Upper lobe of left lung (tissue), 6 donors: ENCODE measurements around the gene HERC4. TPM values are rescaled to one million over a fixed set of nuclear protein-coding genes. Genes with fewer than 3 reads are reported as not detected.

Source experiments
- ATAC-seq, 2 donors: fragments of 200-7000 bp; cut with Tn5 transposase; one replicate each; pipeline ENCODE4 v1.9.1; 2022; ENCODE audit warnings: mild to moderate bottlenecking in 2 of 2, moderate library complexity in 2 of 2; ENCODE audit not compliant: low FRiP score in 2 of 2
- DNase-seq, 2 donors: peaks; one replicate each; pipeline ENCODE4 v3.0.0-alpha.2; 2019 to 2020
- H3K27ac ChIP-seq, 4 donors: fragments of 200-600 bp; sonication (generic); one replicate each; pipeline ENCODE4 v1.5.1; 2016 to 2019
- H3K27me3 ChIP-seq, 4 donors: fragments of 200-600 bp; sonication (generic); one replicate each; pipeline ENCODE4 v1.5.1; 2017 to 2019
- H3K36me3 ChIP-seq, 4 donors: fragments of 200-600 bp; sonication (generic); one replicate each; pipeline ENCODE4 v1.5.1; 2016 to 2019
- H3K4me1 ChIP-seq, 4 donors: fragments of 200-600 bp; sonication (generic); one replicate each; pipeline ENCODE4 v1.5.1; 2018 to 2019
- H3K4me3 ChIP-seq, 4 donors: fragments of 200-600 bp; sonication (generic); one replicate each; pipeline ENCODE4 v1.5.1; 2017 to 2019; ENCODE audit warnings: mild to moderate bottlenecking in 2 of 4, moderate library complexity in 1 of 4
- H3K9me3 ChIP-seq, 4 donors: fragments of 200-600 bp; sonication (generic); one replicate each; pipeline ENCODE4 v1.5.1; 2018 to 2019
- CTCF ChIP-seq, 6 experiments: fragments of 450-650 bp in 4 of 6; fragments of 200-600 bp in 2 of 6; sonication (generic) in 2 of 6; IDR thresholded peaks; one replicate each; pipeline ENCODE4 v1.5.1; 2016 to 2019; ENCODE audit warnings: antibody characterized with exemption in 6 of 6
- EP300 ChIP-seq, 4 donors: sonication (generic); formaldehyde crosslinking; IDR thresholded peaks; one replicate each; pipeline ENCODE4 v1.5.1; 2017; ENCODE audit warnings: antibody characterized with exemption in 4 of 4, control low read depth in 2 of 4
- POLR2A ChIP-seq, 4 donors: fragments of 450-650 bp; IDR thresholded peaks; one replicate each; pipeline ENCODE4 v1.5.1; 2016 to 2017; ENCODE audit warnings: antibody characterized with exemption in 4 of 4, mild to moderate bottlenecking in 2 of 4
- POLR2AphosphoS5 ChIP-seq, 2 donors: sonication (generic); formaldehyde crosslinking; IDR thresholded peaks; one replicate each; pipeline ENCODE4 v1.5.1; 2017; ENCODE audit warnings: antibody characterized with exemption in 2 of 2
- WGBS, 2 donors: methylation state at CpG; one replicate each; pipeline ENCODE4 v1.1.5; 2017 to 2018; 5-methylcytosine and 5-hydroxymethylcytosine counted together
- total RNA-seq, 6 donors: library from RNA; depleted of rRNA in 4 of 6; stranded (reverse); fragments of >200 nt in 4 of 6; gene quantifications; one replicate each; pipeline versions ENCODE4 v1.1.0 to v1.2.1, GENCODE V29; 2016 to 2021
- donor health status: DM: no; HTN: no; CAD: no; lungs with moderate emphysema.
- donor health status: DM: no; HTN: yes; CAD: no; lungs with severe emphysema.

The HERC4 gene
- total RNA-seq, 6 donors from 2014 or later, result 32.1 to 82.5 (median 46.7) TPM

GRCh38 chr10:68075550-68076004 is 494 bp upstream of the HERC4 start:
- Histone ChIP-seq H3K4me1 (peaks cover 26 to 38% (median 31%) of the 10 kb centered on the region in 4 donors), H3K36me3 (peaks cover 0 to 1% (median 0%) of the 10 kb centered on the region in 4 donors), H3K9me3 (no peaks in the 10 kb centered on the region), H3K27me3 (no peaks in the 10 kb centered on the region), H3K27ac (peak overlapping the region; percentile 97 to 100 (median 99)), H3K4me3 (peak overlapping the region; percentile 33 to 94 (median 76))
- ATAC-seq (no peak), DNase-seq (no peak)
- 28 to 31% methylated on average over 3 of the region's 3 CpGs for WGBS, 2 donors
- TF ChIP-seq POLR2AphosphoS5 (IDR thresholded peaks at IDR 0.05) (no peak), EP300 (IDR thresholded peaks at IDR 0.05) (no peak), CTCF (IDR thresholded peaks at IDR 0.05) (no peak), POLR2A (IDR thresholded peaks at IDR 0.05) (no peak)

- H3K27ac ChIP-seq, result peak overlapping the region; percentile 97 to 100 (median 99)
- TF ChIP-seq EP300 (IDR thresholded peaks at IDR 0.05), result no peak
- peak in 1 of 4 donors; percentile 17 for TF ChIP-seq POLR2A (IDR thresholded peaks at IDR 0.05)
- TF ChIP-seq CTCF (IDR thresholded peaks at IDR 0.05), result no peak
- TF ChIP-seq POLR2AphosphoS5 (IDR thresholded peaks at IDR 0.05), result no peak
- H3K4me3 ChIP-seq, result peak overlapping the region; percentile 69 to 96 (median 89)
- ATAC-seq (peak in 1 of 2 donors; percentile 30), DNase-seq (no peak)
- no peaks in the 10 kb centered on the region for H3K27me3 ChIP-seq
- peaks cover 0 to 15% (median 2%) of the 10 kb centered on the region in 4 donors for H3K36me3 ChIP-seq
- H3K4me1 ChIP-seq, result peaks cover 26 to 40% (median 31%) of the 10 kb centered on the region in 4 donors
- WGBS, 2 donors, result 1% methylated on average over 22 to 27 of the region's 27 CpGs
- H3K9me3 ChIP-seq, result no peaks in the 10 kb centered on the region
Observed at GRCh38 chr10:68074031-68074774, 880 bp downstream of the HERC4 start.

GRCh38 chr10:68073631-68074030 is 1.5 kb downstream of the HERC4 start:
- no peak for ATAC-seq
- peak overlapping the region; percentile 69 to 96 (median 89) for H3K4me3 ChIP-seq
- TF ChIP-seq CTCF (IDR thresholded peaks at IDR 0.05) (no peak), EP300 (IDR thresholded peaks at IDR 0.05) (no peak), POLR2AphosphoS5 (IDR thresholded peaks at IDR 0.05) (no peak), POLR2A (IDR thresholded peaks at IDR 0.05) (no peak)
- H3K27ac ChIP-seq, result peak overlapping the region; percentile 97 to 100 (median 99)
- WGBS, 2 donors, result 9% methylated on average over 3 of the region's 3 CpGs
- H3K36me3 ChIP-seq, result peaks cover 0 to 16% (median 2%) of the 10 kb centered on the region in 4 donors
- H3K9me3 ChIP-seq, result no peaks in the 10 kb centered on the region
- H3K27me3 ChIP-seq, result no peaks in the 10 kb centered on the region
- no peak for DNase-seq
- peaks cover 26 to 40% (median 31%) of the 10 kb centered on the region in 4 donors for H3K4me1 ChIP-seq

GRCh38 chr10:68067508-68067907 is 7.6 kb downstream of the HERC4 start:
- H3K27ac ChIP-seq, result peak overlapping the region in 1 of 4 donors; percentile 35
- 74 to 77% methylated on average over 3 of the region's 3 CpGs for WGBS, 2 donors
- no peak for TF ChIP-seq CTCF (IDR thresholded peaks at IDR 0.05)
- no peak for TF ChIP-seq EP300 (IDR thresholded peaks at IDR 0.05)
- no peak for TF ChIP-seq POLR2AphosphoS5 (IDR thresholded peaks at IDR 0.05)
- TF ChIP-seq POLR2A (IDR thresholded peaks at IDR 0.05), result no peak
- peaks cover 11 to 21% (median 16%) of the 10 kb centered on the region in 4 donors for H3K4me1 ChIP-seq
- H3K4me3 ChIP-seq, result no peak overlapping the region
- DNase-seq (no peak), ATAC-seq (no peak)
- no peaks in the 10 kb centered on the region for H3K27me3 ChIP-seq
- H3K36me3 ChIP-seq, result peaks cover 0 to 22% (median 3%) of the 10 kb centered on the region in 4 donors
- no peaks in the 10 kb centered on the region for H3K9me3 ChIP-seq
